LNCaP clone FGC (cell line): Measurements from ENCODE around the gene EIF4B.

Experiments
- DNase-seq: peaks from one replicate; pipeline ENCODE4 v3.0.0-alpha.2; 2011; ENCODE audit warnings: low read depth
- H3K4me3 ChIP-seq: 2 replicates; pipeline ENCODE4 v1.5.1; 2011; ENCODE audit warnings: mild to moderate bottlenecking, low read depth, low read length, control low read depth
- TF ChIP-seq, protein P1 (sequence below): IDR thresholded peaks from 2 replicates; pipeline ENCODE4 v1.5.1; 2012; ENCODE audit warnings: mild to moderate bottlenecking; ENCODE audit not compliant: control insufficient read depth, insufficient read depth; ENCODE audit errors: extremely low read depth

The EIF4B gene

GRCh38 chr12:53036802-53037201, 30.5 kb downstream of the EIF4B start:
- no peak for DNase-seq
- H3K4me3 ChIP-seq: no peak overlapping the region
- TF ChIP-seq, protein P1, sequence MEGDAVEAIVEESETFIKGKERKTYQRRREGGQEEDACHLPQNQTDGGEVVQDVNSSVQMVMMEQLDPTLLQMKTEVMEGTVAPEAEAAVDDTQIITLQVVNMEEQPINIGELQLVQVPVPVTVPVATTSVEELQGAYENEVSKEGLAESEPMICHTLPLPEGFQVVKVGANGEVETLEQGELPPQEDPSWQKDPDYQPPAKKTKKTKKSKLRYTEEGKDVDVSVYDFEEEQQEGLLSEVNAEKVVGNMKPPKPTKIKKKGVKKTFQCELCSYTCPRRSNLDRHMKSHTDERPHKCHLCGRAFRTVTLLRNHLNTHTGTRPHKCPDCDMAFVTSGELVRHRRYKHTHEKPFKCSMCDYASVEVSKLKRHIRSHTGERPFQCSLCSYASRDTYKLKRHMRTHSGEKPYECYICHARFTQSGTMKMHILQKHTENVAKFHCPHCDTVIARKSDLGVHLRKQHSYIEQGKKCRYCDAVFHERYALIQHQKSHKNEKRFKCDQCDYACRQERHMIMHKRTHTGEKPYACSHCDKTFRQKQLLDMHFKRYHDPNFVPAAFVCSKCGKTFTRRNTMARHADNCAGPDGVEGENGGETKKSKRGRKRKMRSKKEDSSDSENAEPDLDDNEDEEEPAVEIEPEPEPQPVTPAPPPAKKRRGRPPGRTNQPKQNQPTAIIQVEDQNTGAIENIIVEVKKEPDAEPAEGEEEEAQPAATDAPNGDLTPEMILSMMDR: no peak

GRCh38 chr12:53039851-53040250, 33.6 kb downstream of the EIF4B start:
- no peak overlapping the region for H3K4me3 ChIP-seq
- TF ChIP-seq, protein P1: no peak
- no peak for DNase-seq

DNA sequence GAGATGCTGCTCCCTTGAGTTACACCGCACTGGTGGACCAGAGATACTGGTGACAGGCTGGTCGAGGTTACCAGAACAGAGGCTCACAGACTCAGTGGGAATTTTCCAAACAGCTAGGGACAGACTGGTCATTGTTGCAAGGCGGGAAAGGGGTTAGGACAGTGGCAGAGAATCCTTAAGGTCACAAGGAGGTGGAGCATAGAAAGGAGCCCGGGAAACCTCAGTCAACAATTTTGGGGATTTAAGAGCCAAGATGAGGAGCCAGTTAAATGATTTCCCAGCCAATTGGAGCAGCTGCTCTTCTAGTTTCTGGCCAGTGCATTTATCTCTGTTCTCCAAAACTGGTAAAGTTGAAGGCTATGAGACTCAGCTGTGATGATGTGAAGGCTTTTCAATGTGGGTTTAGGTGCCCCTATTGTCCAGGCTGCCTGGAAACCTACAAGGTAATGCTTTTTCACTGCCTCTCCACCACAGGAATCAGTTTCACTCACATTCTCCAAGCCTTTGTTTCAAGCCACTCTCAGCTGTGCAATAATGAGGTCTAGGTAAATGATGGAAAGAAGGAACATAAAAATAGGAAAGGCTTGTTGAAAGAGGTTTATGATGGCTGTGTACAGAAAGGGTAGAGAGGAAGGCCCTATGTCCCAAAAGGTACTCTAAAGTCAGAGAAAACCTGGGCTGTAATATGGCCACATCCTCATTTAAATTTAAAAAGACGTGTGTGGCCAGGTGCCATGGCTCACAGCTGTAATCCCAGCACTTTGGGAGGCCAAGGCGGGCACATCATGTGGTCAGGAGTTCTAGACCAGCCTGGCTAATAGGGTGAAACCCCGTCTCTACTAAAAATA, 36.6 kb downstream of the EIF4B start:
- H3K4me3 ChIP-seq: no peak overlapping the region
- no peak for DNase-seq
- TF ChIP-seq, protein P1: no peak

GRCh38 chr12:53044052-53044581, 37.9 kb downstream of the EIF4B start:
- H3K4me3 ChIP-seq: no peak overlapping the region
- TF ChIP-seq, protein P1: no peak
- no peak for DNase-seq

GRCh38 chr12:53044896-53045695, 38.8 kb downstream of the EIF4B start:
- DNase-seq: no peak
- TF ChIP-seq, protein P1: no peak
- no peak overlapping the region for H3K4me3 ChIP-seq

DNA sequence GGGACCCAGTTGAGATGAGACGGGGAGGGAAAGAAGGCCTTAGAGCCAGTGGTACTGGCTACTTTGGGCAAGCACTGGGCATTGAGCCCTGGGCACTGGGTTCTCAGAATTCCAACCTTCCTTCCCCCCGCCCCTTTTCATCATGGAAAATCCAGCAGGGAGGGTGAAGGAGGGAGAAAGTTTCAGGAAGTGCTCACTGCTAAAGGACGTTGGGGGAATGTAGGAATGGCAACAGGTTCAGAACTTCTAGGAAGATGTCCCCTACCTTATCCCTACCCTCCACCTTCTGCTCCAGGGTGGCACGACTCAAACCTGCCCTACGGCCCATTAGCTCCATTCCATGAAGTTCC, 39.4 kb downstream of the EIF4B start:
- DNase-seq: no peak
- TF ChIP-seq, protein P1: no peak
- no peak overlapping the region for H3K4me3 ChIP-seq
